Measurements from ENCODE around the gene FGR. TPM values are rescaled to one million over a fixed set of nuclear protein-coding genes. Genes with fewer than 3 reads are reported as not detected.
"Not testable (repeated sequence)": the region's sequence is repeated elsewhere in the genome, so short reads cannot be mapped to it uniquely, and the experiment has no call there.

The FGR gene
- polyA plus RNA-seq, 6 donors from 2014 or later = 106 to 197 (median 132) TPM

DNA sequence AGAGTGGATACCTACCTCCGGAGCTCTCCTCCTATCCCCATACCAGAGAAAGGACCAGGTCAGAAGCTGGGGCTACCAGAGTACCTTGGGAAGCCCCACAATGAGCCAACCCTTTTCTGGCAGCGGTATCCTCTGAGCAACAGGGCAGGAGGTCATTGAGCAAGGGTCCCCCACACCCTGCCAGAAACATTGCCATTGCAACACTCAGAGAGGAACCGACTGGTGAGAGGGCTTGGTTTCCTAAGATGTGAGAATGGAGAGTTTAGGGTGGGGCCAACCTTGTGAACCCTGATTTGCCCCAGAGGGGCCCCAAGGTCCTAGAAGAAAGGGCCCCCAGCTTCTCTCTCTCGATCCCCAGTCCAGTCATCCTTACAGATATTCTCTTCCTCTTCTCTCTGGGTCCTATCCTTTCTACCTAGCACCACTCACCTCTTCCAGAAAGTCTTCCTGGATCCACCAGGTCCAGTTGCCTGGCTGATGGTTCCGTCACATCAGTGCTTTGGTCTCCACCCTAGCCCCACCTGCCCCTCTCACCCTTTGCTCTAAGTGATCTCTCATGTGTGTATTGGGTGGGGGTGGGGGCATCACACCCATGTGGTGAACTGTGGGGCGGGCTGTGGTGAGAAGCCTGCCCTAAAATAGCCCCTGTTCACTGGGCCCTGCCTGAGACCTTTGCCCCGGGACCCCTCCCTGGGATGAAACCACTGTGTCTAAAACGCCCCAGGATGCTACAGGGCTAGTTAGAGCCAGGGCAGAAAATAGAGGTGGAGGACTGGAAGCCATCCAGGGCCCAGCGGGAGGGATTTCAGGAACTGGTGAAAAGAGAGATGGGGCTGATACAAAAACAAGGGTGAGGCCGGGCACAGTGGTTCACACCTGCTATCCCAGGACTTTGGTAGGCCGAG is 8.7 kb downstream of the FGR start:
- Mint-ChIP-seq H3K4me1 (peaks cover 37 to 55% (median 44%) of the 10 kb centered on the region in 3 donors), H3K4me3 (no peak overlapping the region), H3K27me3 (no peaks in the 10 kb centered on the region), H3K9me3 (no peaks in the 10 kb centered on the region), H3K36me3 (peaks cover under 1 to 7% of the 10 kb centered on the region in 2 donors), H3K27ac (peak overlapping the region in 2 of 6 donors; percentile 94 to 98)
- DNase-seq (no peak), ATAC-seq (ENCODE audit: low read depth in 2 of 2) (peak; percentile 52 to 64)

DNA sequence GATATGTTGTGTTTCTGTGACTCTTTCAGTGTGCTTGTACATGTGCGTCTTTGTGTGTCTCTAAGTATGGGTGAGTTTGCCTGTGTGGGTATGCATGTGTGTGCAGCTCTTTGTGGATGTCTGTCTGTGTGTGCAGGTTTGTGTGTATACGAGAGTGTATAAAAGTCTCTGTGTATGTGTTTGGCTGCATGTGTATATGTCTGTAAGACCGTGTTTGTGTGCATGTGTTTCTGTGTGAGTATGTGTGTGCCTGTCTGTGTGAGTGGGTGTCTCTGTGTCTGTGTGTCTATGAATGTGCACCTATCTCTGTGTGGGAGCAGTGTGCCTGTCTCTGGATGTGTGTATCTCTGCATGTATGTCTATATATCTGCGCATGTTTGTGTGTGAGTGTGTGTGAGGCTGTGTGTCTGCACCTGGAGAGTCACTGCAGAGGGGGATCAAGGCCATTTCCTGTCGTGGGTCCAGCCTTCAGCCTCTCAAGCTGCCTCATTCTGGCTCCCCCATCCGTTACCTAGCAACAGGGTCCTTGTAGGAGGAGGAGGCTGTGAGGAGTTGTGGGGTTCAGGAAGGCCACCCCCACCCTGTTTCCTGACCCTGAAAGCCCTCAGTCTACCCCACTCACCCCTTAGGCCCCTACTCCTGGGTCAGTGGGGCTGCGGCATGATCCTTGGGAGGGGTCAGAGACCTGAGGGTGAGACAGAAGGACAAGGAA is 10.4 kb downstream of the FGR start:
- Mint-ChIP-seq H3K9me3 (no peaks in the 10 kb centered on the region), H3K4me3 (no peak overlapping the region), H3K27me3 (no peaks in the 10 kb centered on the region), H3K27ac (no peak overlapping the region), H3K4me1 (peaks cover 32 to 49% (median 39%) of the 10 kb centered on the region in 3 donors), H3K36me3 (peaks cover 5 to 9% of the 10 kb centered on the region in 2 donors)
- ATAC-seq (ENCODE audit: low read depth in 2 of 2) (no peak), DNase-seq (no peak)

DNA sequence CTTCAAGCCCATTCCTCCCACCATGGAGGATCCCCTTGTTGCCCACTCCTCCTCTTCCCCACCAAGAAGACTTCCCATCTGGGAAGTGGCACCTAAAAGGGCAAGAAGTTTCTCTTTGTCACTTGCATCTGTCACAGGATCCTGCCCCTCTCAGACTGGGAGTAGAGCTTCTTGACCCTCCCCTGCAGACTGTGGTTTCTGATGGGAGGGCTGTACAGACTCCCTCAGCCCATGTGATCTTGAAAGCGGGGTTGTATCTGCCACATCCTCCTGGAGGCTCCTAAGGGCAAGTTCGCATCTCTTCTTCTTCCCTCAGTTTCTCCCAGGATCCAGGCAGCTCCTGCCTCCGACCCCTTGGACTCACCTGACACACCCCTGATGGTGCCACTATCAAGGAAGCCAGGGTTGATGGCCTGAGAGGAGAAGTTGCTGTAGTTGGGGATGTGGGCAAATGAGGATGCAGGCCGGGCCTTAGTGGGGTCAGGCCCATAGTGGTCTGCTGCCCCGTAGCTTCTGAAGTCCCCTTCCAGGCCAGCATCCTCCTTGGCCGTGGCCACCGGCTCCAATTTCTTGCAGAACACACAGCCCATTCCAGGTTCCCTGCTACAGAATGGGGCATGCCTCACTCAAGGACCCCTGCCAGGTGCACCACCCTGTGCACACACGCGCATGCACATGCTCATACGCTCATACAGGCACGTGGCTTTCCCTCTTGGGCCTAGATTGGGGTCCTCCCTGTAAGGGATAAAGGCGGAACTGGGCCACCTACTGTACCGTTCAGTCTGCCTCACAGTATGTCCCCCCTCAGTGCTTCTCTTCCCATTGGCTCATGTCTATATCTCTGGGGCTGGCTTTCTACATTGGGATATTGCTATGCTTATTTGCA is 11.4 kb downstream of the FGR start:
- DNase-seq (no peak), ATAC-seq (ENCODE audit: low read depth in 2 of 2) (no peak)
- H3K9me3 Mint-ChIP-seq = no peaks in the 10 kb centered on the region
- no peaks in the 10 kb centered on the region for H3K27me3 Mint-ChIP-seq
- H3K27ac Mint-ChIP-seq = peak overlapping the region in 2 of 6 donors; percentile 78 to 81
- peaks cover 5 to 18% of the 10 kb centered on the region in 2 donors for H3K36me3 Mint-ChIP-seq
- H3K4me1 Mint-ChIP-seq = peaks cover 31 to 49% (median 39%) of the 10 kb centered on the region in 3 donors
- peak overlapping the region in 4 of 8 donors; percentile 32 to 81 (median 47) for H3K4me3 Mint-ChIP-seq

DNA sequence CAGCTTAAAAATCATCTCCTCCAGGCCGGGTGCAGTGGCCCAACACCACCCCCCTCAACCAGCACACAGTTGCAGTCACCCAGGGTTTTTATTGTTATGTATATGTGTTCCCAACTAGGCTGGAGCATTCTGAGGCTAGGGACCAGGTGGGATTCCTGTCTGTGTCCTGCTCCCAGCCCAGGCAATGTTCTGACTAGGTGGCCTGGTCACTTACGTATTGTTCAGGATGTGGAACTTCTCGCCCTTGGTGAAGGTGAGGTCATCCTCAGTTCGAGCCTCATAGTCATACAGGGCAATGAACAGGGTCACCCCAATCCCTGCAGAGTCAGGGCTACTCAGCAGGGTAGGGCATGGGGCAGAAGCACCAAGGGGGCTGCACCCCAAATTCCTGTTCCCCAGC is 12.2 kb downstream of the FGR start:
- no peaks in the 10 kb centered on the region for H3K27me3 Mint-ChIP-seq
- DNase-seq = no peak
- no peak for ATAC-seq (ENCODE audit: low read depth in 2 of 2)
- H3K36me3 Mint-ChIP-seq = peaks cover 5 to 23% of the 10 kb centered on the region in 2 donors
- peaks cover 33 to 52% (median 41%) of the 10 kb centered on the region in 3 donors for H3K4me1 Mint-ChIP-seq
- H3K4me3 Mint-ChIP-seq = peak overlapping the region in 3 of 8 donors; percentile 32 to 81 (median 62)
- H3K9me3 Mint-ChIP-seq = no peaks in the 10 kb centered on the region
- H3K27ac Mint-ChIP-seq = peak overlapping the region in 1 of 6 donors; percentile 58

DNA sequence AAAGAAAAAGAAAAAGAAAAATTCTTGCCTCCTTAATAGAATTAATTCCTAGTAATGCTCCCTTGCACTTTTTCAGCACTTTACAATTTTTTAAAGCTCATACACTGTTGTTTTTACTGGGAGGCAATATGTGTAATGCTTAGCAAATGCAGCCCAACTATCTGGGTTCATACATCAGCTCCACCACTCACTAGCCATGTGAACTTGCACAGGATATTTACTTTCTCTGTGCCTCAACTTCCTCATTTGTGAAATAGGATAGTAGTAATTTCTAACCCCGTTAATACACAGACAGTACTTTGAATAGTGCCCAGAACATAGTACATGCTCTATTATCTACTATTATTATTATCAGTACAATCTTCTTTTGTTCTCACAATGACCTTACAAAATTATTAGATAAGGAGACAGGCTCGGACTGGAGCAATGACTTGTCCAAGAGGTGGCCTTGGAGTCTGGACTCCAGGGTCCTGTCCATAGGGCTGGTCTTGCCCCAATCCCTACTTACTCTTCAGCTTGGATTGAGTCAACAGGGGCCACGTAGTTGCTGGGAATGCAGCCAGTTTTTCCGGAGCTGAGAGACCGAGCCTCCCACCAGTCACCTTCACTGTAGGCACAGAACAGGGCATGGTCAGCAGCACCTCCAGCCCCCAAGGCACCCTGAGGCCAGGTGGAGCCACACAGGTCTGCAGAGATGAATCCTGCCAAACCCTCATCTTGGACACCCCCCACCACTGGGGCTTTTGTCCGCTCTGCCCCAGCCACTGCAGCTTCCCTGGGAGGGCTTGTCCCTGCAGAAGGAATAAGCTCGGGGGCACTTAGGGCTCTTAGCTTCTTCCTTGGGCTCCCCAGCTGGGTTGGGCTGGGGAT is 13.7 kb downstream of the FGR start:
- no peaks in the 10 kb centered on the region for H3K27me3 Mint-ChIP-seq
- ATAC-seq (ENCODE audit: low read depth in 2 of 2) (no peak), DNase-seq (no peak)
- H3K27ac Mint-ChIP-seq = peak overlapping the region in 4 of 6 donors; percentile 12 to 59 (median 25)
- peaks cover 10 to 39% of the 10 kb centered on the region in 2 donors for H3K36me3 Mint-ChIP-seq
- peaks cover 41 to 55% (median 42%) of the 10 kb centered on the region in 3 donors for H3K4me1 Mint-ChIP-seq
- peak overlapping the region in 4 of 8 donors; percentile 26 to 71 (median 60) for H3K4me3 Mint-ChIP-seq
- no peaks in the 10 kb centered on the region for H3K9me3 Mint-ChIP-seq

DNA sequence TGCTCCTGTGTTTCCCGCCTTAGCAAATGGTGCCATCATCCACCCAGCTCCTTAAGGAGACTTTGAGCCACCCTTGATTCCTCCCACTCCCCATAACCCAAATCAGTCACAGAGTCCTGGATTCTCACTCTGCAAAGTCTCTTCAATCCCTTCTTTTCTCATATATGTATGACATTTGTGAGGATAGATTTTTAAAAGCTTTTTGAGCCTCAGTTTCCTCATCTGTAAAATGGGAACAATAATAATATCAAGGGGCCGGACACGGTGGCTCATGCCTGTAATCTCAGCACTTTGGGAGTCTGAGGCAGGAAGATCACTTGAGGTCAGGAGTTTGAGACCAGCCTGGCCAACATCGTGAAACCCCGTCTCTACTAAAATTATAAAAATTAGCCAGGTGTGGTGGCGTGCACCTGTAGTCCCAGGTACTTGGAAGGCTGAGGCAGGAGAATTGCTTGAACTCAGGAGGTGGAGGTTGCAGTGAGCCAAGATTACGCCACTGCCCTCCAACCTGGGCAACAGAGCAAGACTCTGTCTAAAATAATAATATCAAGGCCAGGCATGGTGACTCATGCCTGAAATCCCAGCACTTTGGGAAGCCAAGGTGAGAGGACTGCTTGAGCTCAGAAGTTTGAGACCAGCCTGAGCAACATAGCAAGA is 15.1 kb downstream of the FGR start:
- peaks cover 10 to 51% of the 10 kb centered on the region in 2 donors for H3K36me3 Mint-ChIP-seq
- DNase-seq; H3K9me3 Mint-ChIP-seq; ATAC-seq (ENCODE audit: low read depth in 2 of 2); H3K27me3 Mint-ChIP-seq: not testable (repeated sequence)
- peak overlapping the region in 2 of 8 donors; percentile 26 to 61 for H3K4me3 Mint-ChIP-seq
- H3K4me1 Mint-ChIP-seq = peaks cover 41 to 63% (median 50%) of the 10 kb centered on the region in 3 donors
- peak overlapping the region in 4 of 6 donors; percentile 39 to 79 (median 50) for H3K27ac Mint-ChIP-seq

DNA sequence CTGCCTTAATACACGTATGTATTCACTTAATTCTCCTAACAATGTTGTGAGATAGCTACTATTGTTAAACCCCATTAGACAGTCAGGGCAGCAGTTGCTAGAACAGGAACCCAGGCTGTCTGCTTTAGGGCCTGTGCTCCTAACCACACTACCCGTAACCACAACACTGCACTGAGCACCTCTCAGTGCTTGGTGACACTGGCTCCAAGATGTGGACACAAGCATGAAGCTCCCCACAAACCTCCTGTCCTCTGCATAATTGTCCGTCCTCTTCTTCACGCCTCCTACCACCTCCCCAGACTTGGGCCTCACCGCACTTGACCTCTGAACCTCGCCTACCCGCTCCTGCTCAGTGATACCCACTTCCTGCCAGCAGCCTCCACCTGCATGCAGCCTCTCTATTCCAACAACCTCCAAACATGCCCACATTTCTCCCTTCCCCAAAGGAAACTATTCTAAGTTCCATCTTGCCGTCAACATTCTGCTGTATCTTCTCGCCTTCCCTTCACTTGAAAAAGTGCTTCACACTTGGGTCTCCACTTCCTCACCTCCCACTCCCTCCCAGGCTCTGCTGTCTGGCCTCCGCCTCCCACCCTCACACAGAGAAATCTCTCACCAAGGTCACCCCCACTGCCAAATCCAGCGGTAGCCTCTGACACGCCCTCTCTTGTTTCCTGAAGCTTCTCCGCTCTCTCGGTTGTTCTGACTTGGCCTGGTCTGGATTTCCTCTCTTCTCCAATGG is 16.5 kb downstream of the FGR start:
- H3K4me1 Mint-ChIP-seq = peaks cover 41 to 64% (median 51%) of the 10 kb centered on the region in 3 donors
- no peaks in the 10 kb centered on the region for H3K27me3 Mint-ChIP-seq
- peaks cover 20 to 52% of the 10 kb centered on the region in 2 donors for H3K36me3 Mint-ChIP-seq
- no peaks in the 10 kb centered on the region for H3K9me3 Mint-ChIP-seq
- peak overlapping the region; percentile 56 to 96 (median 76) for H3K27ac Mint-ChIP-seq
- peak; percentile 76 to 93 for ATAC-seq (ENCODE audit: low read depth in 2 of 2)
- DNase-seq = no peak
- peak overlapping the region in 7 of 8 donors; percentile 8 to 80 (median 61) for H3K4me3 Mint-ChIP-seq

DNA sequence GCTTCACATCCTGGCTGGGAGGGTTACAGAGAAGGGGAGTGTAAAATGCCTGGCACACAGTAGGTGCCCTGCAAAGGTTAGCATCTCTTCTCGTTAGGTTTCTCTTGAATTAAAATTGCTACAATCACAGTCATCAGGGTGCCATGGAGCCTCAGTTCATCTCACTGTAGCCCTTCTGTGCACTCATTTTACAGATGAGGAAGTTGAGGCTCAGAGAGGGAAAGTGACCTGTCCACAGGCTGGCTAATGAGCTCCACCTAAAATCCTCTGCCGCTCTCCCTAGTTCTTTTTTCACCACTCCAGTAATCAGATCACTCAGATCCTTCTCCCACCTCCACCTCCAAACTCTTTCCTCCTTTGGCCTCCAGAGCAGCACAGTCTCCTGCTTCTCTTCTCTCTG is 17.6 kb downstream of the FGR start:
- Mint-ChIP-seq H3K27me3 (no peaks in the 10 kb centered on the region), H3K4me1 (peaks cover 37 to 64% (median 54%) of the 10 kb centered on the region in 3 donors), H3K9me3 (no peaks in the 10 kb centered on the region), H3K27ac (peak overlapping the region in 4 of 6 donors; percentile 5 to 87 (median 57)), H3K36me3 (peaks cover 22 to 54% of the 10 kb centered on the region in 2 donors), H3K4me3 (peak overlapping the region in 1 of 8 donors; percentile 63)
- ATAC-seq (ENCODE audit: low read depth in 2 of 2) (no peak), DNase-seq (no peak)

DNA sequence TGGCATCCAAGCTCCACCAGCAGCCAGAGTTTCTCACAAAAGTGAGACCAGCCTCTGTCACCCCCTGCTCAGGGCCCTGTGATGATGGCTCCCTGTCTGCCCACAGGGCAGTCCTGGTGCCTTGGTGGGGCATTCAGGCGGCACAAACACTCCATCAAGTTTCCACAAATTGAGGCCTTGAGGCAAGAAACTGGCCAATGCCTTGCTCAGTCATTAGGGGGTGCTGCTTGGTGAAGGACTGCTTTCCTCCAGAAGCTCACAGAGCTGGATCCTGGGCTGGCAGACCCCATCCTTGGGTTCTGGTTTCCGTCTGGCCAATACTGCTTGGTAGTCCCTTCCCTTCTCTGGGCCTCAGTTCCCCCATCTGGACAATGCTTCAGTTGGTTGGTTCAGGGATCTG is 18.5 kb downstream of the FGR start:
- Mint-ChIP-seq H3K27me3 (no peaks in the 10 kb centered on the region), H3K4me3 (peak overlapping the region in 1 of 8 donors; percentile 47), H3K9me3 (no peaks in the 10 kb centered on the region), H3K36me3 (peaks cover 32 to 58% of the 10 kb centered on the region in 2 donors), H3K4me1 (peaks cover 36 to 66% (median 57%) of the 10 kb centered on the region in 3 donors), H3K27ac (peak overlapping the region in 2 of 6 donors; percentile 16 to 78)
- no peak for DNase-seq
- ATAC-seq (ENCODE audit: low read depth in 2 of 2) = no peak

DNA sequence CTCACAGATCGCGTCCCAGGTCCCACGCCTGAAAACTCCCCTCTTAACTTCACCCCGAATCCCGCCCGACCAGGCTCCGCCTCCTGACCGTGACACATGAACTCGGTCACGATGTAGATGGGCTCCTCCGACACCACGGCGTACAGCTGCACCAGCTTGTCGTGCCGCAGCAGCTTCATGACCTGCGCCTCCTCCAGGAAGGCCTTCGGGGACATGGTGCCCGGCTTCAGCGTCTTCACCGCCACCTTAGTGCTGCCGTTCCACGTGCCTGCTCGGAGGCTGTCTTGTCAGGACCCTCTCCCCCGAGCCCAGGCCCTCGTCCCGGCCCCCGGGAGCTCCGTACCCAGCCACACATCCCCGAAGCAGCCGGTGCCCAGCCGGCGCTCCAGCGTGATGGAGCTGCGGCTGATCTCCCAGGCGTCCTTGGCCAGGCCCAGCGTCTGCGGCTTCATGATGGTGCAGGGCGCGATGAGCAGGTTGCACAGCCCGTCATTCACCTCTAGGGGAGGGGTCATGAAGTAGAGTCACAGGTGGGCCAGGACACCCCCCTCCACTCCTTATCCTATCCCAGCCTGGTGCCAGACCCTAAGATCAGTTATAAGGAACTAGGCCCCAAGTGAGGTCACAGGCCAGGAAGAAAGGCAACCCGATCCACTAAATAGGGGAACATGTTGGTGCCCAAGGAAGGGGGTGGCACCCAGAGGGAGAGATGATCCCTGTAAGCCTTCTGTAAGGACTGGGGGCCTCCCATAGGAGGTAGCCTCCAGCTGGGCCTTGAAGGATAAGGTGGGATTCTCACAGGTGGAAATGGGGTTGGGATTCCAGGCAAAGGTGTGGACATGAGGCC is 19.4 kb downstream of the FGR start:
- ATAC-seq (ENCODE audit: low read depth in 2 of 2) (no peak), DNase-seq (no peak)
- H3K36me3 Mint-ChIP-seq = peaks cover 28 to 58% of the 10 kb centered on the region in 2 donors
- H3K27me3 Mint-ChIP-seq = no peaks in the 10 kb centered on the region
- no peaks in the 10 kb centered on the region for H3K9me3 Mint-ChIP-seq
- H3K27ac Mint-ChIP-seq = peak overlapping the region in 2 of 6 donors; percentile 16 to 76
- no peak overlapping the region for H3K4me3 Mint-ChIP-seq
- H3K4me1 Mint-ChIP-seq = peaks cover 41 to 61% (median 48%) of the 10 kb centered on the region in 3 donors

All from naive B cell (primary cell).